ENCODE results near the gene FRMPD1.

The FRMPD1 gene

GRCh38 chr9:37700131-37700530, 49.4 kb downstream of the FRMPD1 start:
- Histone ChIP-seq H3K36me3 (ENCODE audit: insufficient read depth, low read length) (no peaks in the 10 kb centered on the region), H3K4me3 (ENCODE audit: low read depth, low read length, poor library complexity, severe bottlenecking) (no peak overlapping the region), H2AFZ (ENCODE audit: low read length) (no peak overlapping the region), H3K79me2 (ENCODE audit: insufficient read depth, low read length) (no peaks in the 10 kb centered on the region), H3K9me2 (ENCODE audit: low read depth, low read length) (no peaks in the 10 kb centered on the region), H3K4me1 (ENCODE audit: insufficient read depth, low read length, severe bottlenecking) (no peaks in the 10 kb centered on the region), H3K27ac (ENCODE audit: low read depth, low read length, poor library complexity, severe bottlenecking) (no peak overlapping the region), H3K9ac (ENCODE audit: low read length) (no peak overlapping the region), H4K20me1 (ENCODE audit: insufficient read depth, low read length) (no peaks in the 10 kb centered on the region), H3K4me2 (ENCODE audit: low read length) (no peak overlapping the region), H3K27me3 (ENCODE audit: insufficient read depth, low read length) (no peaks in the 10 kb centered on the region), H3F3A (ENCODE audit: insufficient read depth, low read length) (no peaks in the 10 kb centered on the region), H3K9me3 (ENCODE audit: low read length) (no peaks in the 10 kb centered on the region)
- TF ChIP-seq EZH2 (IDR thresholded peaks at IDR 0.05; ENCODE audit: borderline replicate concordance, low read length) = no peak

- TF ChIP-seq EZH2 (IDR thresholded peaks at IDR 0.05; ENCODE audit: borderline replicate concordance, low read length) (no peak), CTCF (IDR thresholded peaks at IDR 0.05; ENCODE audit: low read length) (no peak)
- Histone ChIP-seq H2AFZ (ENCODE audit: low read length) (no peak overlapping the region), H3F3A (ENCODE audit: insufficient read depth, low read length) (no peaks in the 10 kb centered on the region), H3K27me3 (ENCODE audit: insufficient read depth, low read length) (no peaks in the 10 kb centered on the region), H4K20me1 (ENCODE audit: insufficient read depth, low read length) (no peaks in the 10 kb centered on the region), H3K4me2 (ENCODE audit: low read length) (no peak overlapping the region), H3K4me3 (ENCODE audit: low read depth, low read length, poor library complexity, severe bottlenecking) (no peak overlapping the region), H3K79me2 (ENCODE audit: insufficient read depth, low read length) (no peaks in the 10 kb centered on the region), H3K27ac (ENCODE audit: low read depth, low read length, poor library complexity, severe bottlenecking) (no peak overlapping the region), H3K36me3 (ENCODE audit: insufficient read depth, low read length) (no peaks in the 10 kb centered on the region), H3K9ac (ENCODE audit: low read length) (no peak overlapping the region), H3K4me1 (ENCODE audit: insufficient read depth, low read length, severe bottlenecking) (no peaks in the 10 kb centered on the region), H3K9me2 (ENCODE audit: low read depth, low read length) (no peaks in the 10 kb centered on the region), H3K9me3 (ENCODE audit: low read length) (no peaks in the 10 kb centered on the region)
These were observed 50.1 kb downstream of the FRMPD1 start for GRCh38 chr9:37700900-37701299.

GRCh38 chr9:37705787-37706186, 55.0 kb downstream of the FRMPD1 start:
- Histone ChIP-seq H4K20me1 (ENCODE audit: insufficient read depth, low read length) (no peaks in the 10 kb centered on the region), H3K4me1 (ENCODE audit: insufficient read depth, low read length, severe bottlenecking) (no peaks in the 10 kb centered on the region), H3K27ac (ENCODE audit: low read depth, low read length, poor library complexity, severe bottlenecking) (no peak overlapping the region), H3F3A (ENCODE audit: insufficient read depth, low read length) (no peaks in the 10 kb centered on the region), H3K4me3 (ENCODE audit: low read depth, low read length, poor library complexity, severe bottlenecking) (no peak overlapping the region), H3K4me2 (ENCODE audit: low read length) (no peak overlapping the region), H2AFZ (ENCODE audit: low read length) (no peak overlapping the region), H3K9me2 (ENCODE audit: low read depth, low read length) (no peaks in the 10 kb centered on the region), H3K9me3 (ENCODE audit: low read length) (no peaks in the 10 kb centered on the region), H3K36me3 (ENCODE audit: insufficient read depth, low read length) (no peaks in the 10 kb centered on the region), H3K27me3 (ENCODE audit: insufficient read depth, low read length) (no peaks in the 10 kb centered on the region; the same call in 1 of the 2 replicates), H3K79me2 (ENCODE audit: insufficient read depth, low read length) (no peaks in the 10 kb centered on the region), H3K9ac (ENCODE audit: low read length) (no peak overlapping the region)
- TF ChIP-seq EZH2 (IDR thresholded peaks at IDR 0.05; ENCODE audit: borderline replicate concordance, low read length) (no peak), CTCF (IDR thresholded peaks at IDR 0.05; ENCODE audit: low read length) (no peak)

- Histone ChIP-seq H3F3A (ENCODE audit: insufficient read depth, low read length) (no peaks in the 10 kb centered on the region), H3K27me3 (ENCODE audit: insufficient read depth, low read length) (no peaks in the 10 kb centered on the region; the same call in 1 of the 2 replicates), H3K9me2 (ENCODE audit: low read depth, low read length) (no peaks in the 10 kb centered on the region), H4K20me1 (ENCODE audit: insufficient read depth, low read length) (no peaks in the 10 kb centered on the region), H2AFZ (ENCODE audit: low read length) (no peak overlapping the region), H3K36me3 (ENCODE audit: insufficient read depth, low read length) (no peaks in the 10 kb centered on the region), H3K4me1 (ENCODE audit: insufficient read depth, low read length, severe bottlenecking) (no peaks in the 10 kb centered on the region), H3K4me2 (ENCODE audit: low read length) (no peak overlapping the region), H3K9me3 (ENCODE audit: low read length) (no peaks in the 10 kb centered on the region), H3K4me3 (ENCODE audit: low read depth, low read length, poor library complexity, severe bottlenecking) (no peak overlapping the region), H3K79me2 (ENCODE audit: insufficient read depth, low read length) (no peaks in the 10 kb centered on the region), H3K27ac (ENCODE audit: low read depth, low read length, poor library complexity, severe bottlenecking) (no peak overlapping the region), H3K9ac (ENCODE audit: low read length) (no peak overlapping the region)
- TF ChIP-seq CTCF (IDR thresholded peaks at IDR 0.05; ENCODE audit: low read length) = no peak
- no peak for TF ChIP-seq EZH2 (IDR thresholded peaks at IDR 0.05; ENCODE audit: borderline replicate concordance, low read length)
These were observed 55.5 kb downstream of the FRMPD1 start for GRCh38 chr9:37706290-37706689.

Measured in OCI-LY1 (cell line).